Activated CD4-positive, alpha-beta T cell treated with anti-CD3 and anti-CD28 coated beads for 36 hours (primary cell): ENCODE data around the gene UMPS. TPM values are rescaled to one million over a fixed set of nuclear protein-coding genes. Genes with fewer than 3 reads are reported as not detected.
"Not testable (repeated sequence)": the region's sequence is repeated elsewhere in the genome, so short reads cannot be mapped to it uniquely, and the experiment has no call there.

Experiments
- ATAC-seq: fragments of 200-7000 bp; cut with Tn5 transposase; one replicate; pipeline ENCODE4 v1.10.0; 2021; ENCODE audit warnings: mild to moderate bottlenecking, moderate library complexity
- CTCF ChIA-PET: fragments of 350-600 bp; sonication (Branson Sonifier 250); formaldehyde crosslinking; loops from one replicate; lab custom pipeline; 2021; ENCODE audit warnings: antibody characterized with exemption; lab: Charles Lee
- POLR2A ChIA-PET: fragments of 350-600 bp; sonication (Branson Sonifier 250); formaldehyde crosslinking; loops from one replicate; lab custom pipeline; 2021; ENCODE audit warnings: antibody characterized with exemption, inconsistent platforms; lab: Charles Lee
- DNase-seq: peaks from one replicate; pipeline ENCODE4 v3.0.0-alpha.2; 2020
- H3K27ac Mint-ChIP-seq: one replicate; pipeline ENCODE4 v1.8.0; 2021; ENCODE audit warnings: mixed read lengths
- H3K27me3 Mint-ChIP-seq: one replicate; pipeline ENCODE4 v1.8.0; 2021; ENCODE audit warnings: mixed read lengths
- H3K36me3 Mint-ChIP-seq: one replicate; pipeline ENCODE4 v1.8.0; 2021; ENCODE audit warnings: low read depth, mixed read lengths
- H3K4me1 Mint-ChIP-seq: one replicate; pipeline ENCODE4 v1.8.0; 2021; ENCODE audit warnings: mixed read lengths
- H3K4me3 Mint-ChIP-seq: one replicate; pipeline ENCODE4 v1.8.0; 2021; ENCODE audit warnings: mild to moderate bottlenecking, moderate library complexity, mixed read lengths
- H3K9me3 Mint-ChIP-seq: one replicate; pipeline ENCODE4 v1.8.0; 2021; ENCODE audit warnings: low read depth, mixed read lengths
- intact Hi-C, 2 experiments: fragments of 100-400 bp; cut with DNase I in 1 of 2; cut with micrococcal nuclease in 1 of 2; formaldehyde crosslinking; loops; one replicate each; pipeline versions ENCODE4 v1.14.2 to v1.15.1; 2022 to 2024; cut with DNase I, micrococcal nuclease
- total RNA-seq, 2 experiments: library from RNA; stranded (reverse); gene quantifications; one replicate each; pipeline ENCODE4 v1.2.3, GENCODE V29; 2021

The UMPS gene
- total RNA-seq, 2 experiments from 2014 or later = 35.9 to 42.4 TPM

DNA sequence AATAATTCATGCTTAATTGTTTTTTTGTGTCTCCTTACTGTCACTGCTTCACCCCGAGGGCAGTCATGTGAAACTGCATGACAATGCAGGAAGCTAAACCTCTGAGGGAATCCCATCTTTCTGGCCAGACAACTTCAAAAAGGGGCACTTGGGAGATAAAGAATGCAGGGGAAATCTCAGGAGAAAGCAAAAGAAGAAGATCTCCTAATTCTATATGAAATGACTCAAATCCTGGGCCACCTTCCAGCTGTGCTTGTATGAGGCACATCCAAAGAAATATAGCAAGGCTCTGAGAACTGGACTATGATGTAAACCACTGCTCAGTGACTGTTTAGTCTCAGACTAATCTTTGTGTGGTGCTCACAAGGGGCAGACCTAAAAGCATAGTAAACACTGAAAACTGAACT, 22.6 kb upstream of the UMPS start:
- no peak for DNase-seq
- no peaks in the 10 kb centered on the region for H3K4me1 Mint-ChIP-seq
- H3K4me3 Mint-ChIP-seq = no peak overlapping the region
- CTCF ChIA-PET = interaction anchor here (0.8 kb wide), 1 partner anchor 9 kb away, joined by 3 read pairs; no protein-coding TSS in a partner anchor
- no peak for ATAC-seq
- POLR2A ChIA-PET = interaction anchor here (0.7 kb wide), 1 partner anchor 280 kb away, joined by 3 read pairs; no protein-coding TSS in a partner anchor
- H3K36me3 Mint-ChIP-seq = no peaks in the 10 kb centered on the region
- H3K27ac Mint-ChIP-seq = no peak overlapping the region
- H3K27me3 Mint-ChIP-seq = peaks cover 25% of the 10 kb centered on the region
- H3K9me3 Mint-ChIP-seq = peaks cover 2% of the 10 kb centered on the region
- intact Hi-C loops = no loop called here

- Mint-ChIP-seq H3K27ac (no peak overlapping the region), H3K36me3 (no peaks in the 10 kb centered on the region), H3K27me3 (peaks cover 12% of the 10 kb centered on the region), H3K9me3 (no peaks in the 10 kb centered on the region), H3K4me1 (no peaks in the 10 kb centered on the region), H3K4me3 (no peak overlapping the region)
- intact Hi-C loops = no loop called here
- ChIA-PET CTCF (no interaction called here), POLR2A (no interaction called here)
- ATAC-seq (no peak), DNase-seq (no peak)
These were observed 15.9 kb upstream of the UMPS start for GRCh38 chr3:124714223-124714853.

DNA sequence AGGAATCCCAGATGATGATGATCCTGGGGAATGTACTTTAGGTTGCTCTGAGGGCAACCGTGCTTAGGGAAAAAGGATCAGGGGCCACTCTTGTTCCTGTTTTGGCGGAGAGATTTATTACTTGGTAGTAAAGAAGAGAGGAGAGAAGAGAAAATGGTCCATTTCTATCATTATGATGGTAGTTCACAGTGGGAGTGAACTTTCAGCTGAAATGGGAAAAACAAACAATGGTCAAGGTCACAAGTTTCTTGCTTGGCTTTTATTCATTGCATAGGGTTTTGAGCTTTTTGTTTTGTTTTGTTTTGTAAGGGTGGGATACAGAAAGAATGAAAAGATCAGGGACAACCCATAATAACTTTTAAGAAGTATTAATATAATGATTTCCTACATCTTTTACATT, 7.7 kb upstream of the UMPS start:
- Mint-ChIP-seq H3K27me3 (peaks cover 38% of the 10 kb centered on the region), H3K4me1 (no peaks in the 10 kb centered on the region), H3K27ac (no peak overlapping the region), H3K4me3 (no peak overlapping the region), H3K9me3 (no peaks in the 10 kb centered on the region), H3K36me3 (no peaks in the 10 kb centered on the region)
- ChIA-PET CTCF (interaction anchor here (0.5 kb wide), 1 partner anchor 157 kb away, joined by 3 read pairs; no protein-coding TSS in a partner anchor), POLR2A (no interaction called here)
- DNase-seq = no peak
- no peak for ATAC-seq
- intact Hi-C loops = no loop called here

DNA sequence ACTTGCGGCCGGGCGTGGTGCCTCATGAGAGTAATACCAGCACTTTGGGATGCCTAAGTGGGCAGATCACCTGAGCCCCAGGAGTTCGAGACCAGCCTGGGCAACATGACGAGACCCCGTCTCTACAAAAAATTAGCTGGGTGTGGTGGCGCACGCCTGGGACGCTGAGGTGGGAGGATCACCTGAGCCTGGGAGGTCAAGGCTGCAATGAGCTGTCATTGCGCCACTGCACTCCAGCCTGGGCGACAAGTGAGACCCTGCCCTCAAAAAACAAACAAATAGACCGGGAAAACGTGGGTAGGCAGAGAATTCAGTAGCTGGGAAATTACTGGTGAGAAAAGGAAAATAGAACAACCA, 667 bp downstream of the UMPS start:
- Mint-ChIP-seq H3K27ac (peak overlapping the region; percentile 100), H3K27me3 (peaks cover 6% of the 10 kb centered on the region), H3K4me3 (peak overlapping the region; percentile 100), H3K9me3 (no peaks in the 10 kb centered on the region), H3K4me1 (peaks cover 32% of the 10 kb centered on the region), H3K36me3 (peaks cover 32% of the 10 kb centered on the region)
- DNase-seq (peak; percentile 41), ATAC-seq (no peak)
- POLR2A ChIA-PET = interaction anchor here (0.6 kb wide), 1 partner anchor 615 kb away, joined by 3 read pairs; no protein-coding TSS in a partner anchor
- CTCF ChIA-PET = interaction anchor here (0.6 to 0.9 kb wide), 3 partner anchors 8 to 31 kb away, joined by 3 read pairs; no protein-coding TSS in a partner anchor
- intact Hi-C loops = loop anchor here in 1 of 2 experiments (1.0 to 10.0 kb wide), 6 partner anchors 321 to 1744 kb away; partner anchors contain the start of genes CCDC14, HACD2, OSBPL11 and ZNF148

DNA sequence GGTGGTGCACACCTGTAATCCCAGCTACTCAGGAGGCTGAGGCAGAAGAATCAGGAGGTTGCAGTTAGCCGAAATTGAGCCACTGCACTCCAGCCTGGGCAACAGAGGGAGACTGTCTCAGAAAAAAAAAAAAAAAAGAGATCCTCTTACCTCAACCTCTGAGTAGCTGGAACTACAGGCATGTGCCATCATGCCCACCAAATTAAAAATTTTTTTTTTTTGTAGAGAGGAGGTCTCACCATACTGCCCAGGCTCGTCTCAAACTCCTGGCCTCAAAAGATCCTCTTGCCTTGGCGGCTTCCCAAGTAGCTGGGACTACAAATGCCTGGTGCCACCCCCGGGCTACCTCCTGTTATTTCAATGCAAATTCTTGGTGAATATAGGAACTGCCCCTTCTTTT, 1.5 kb downstream of the UMPS start:
- ChIA-PET POLR2A (interaction anchor here (0.6 kb wide), 1 partner anchor 616 kb away, joined by 3 read pairs; no protein-coding TSS in a partner anchor), CTCF (interaction anchor here (0.6 to 2.3 kb wide), 4 partner anchors 29 to 742 kb away, joined by 3 to 9 read pairs (median 4); no protein-coding TSS in a partner anchor)
- Mint-ChIP-seq H3K4me1 (peaks cover 32% of the 10 kb centered on the region), H3K4me3 (peak overlapping the region; percentile 100), H3K36me3 (peaks cover 33% of the 10 kb centered on the region), H3K27me3 (peaks cover 1% of the 10 kb centered on the region), H3K27ac (no peak overlapping the region), H3K9me3 (no peaks in the 10 kb centered on the region)
- intact Hi-C loops = loop anchor here in 1 of 2 experiments (2.0 to 10.0 kb wide), 3 partner anchors 321 to 1743 kb away; partner anchors contain the start of genes ZNF148 and ZXDC
- ATAC-seq = no peak
- DNase-seq = no peak

DNA sequence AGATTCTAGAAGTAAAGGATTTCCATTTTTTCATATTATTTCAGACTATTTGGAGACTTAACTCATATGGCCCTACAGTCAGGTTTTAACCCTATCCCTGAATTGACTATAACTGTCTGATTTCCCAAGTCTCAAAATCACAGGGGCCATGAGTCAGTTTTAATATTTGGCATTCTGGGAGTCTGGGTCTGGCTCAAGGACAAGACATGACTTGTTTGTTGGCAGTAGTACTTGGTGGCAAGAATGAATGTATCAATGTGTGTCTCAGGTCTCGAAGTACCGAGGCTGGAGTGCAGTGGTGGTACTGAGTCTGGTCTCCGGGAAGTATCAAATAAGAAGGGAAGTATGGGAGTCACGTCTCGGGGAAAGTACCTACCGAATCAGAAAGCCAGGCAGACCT, 10.8 kb downstream of the UMPS start:
- ATAC-seq (no peak), DNase-seq (no peak)
- ChIA-PET POLR2A (no interaction called here), CTCF (no interaction called here)
- Mint-ChIP-seq H3K4me1 (peaks cover 10% of the 10 kb centered on the region), H3K27me3 (no peaks in the 10 kb centered on the region), H3K4me3 (no peak overlapping the region), H3K9me3 (no peaks in the 10 kb centered on the region), H3K36me3 (peaks cover 51% of the 10 kb centered on the region), H3K27ac (no peak overlapping the region)
- intact Hi-C loops = no loop called here

- intact Hi-C loops = no loop called here
- ChIA-PET CTCF (interaction anchor here (0.6 to 1.4 kb wide), 2 partner anchors 15 to 170 kb away, joined by 3 to 7 read pairs; no protein-coding TSS in a partner anchor), POLR2A (no interaction called here)
- Mint-ChIP-seq H3K27me3 (no peaks in the 10 kb centered on the region), H3K4me1 (no peaks in the 10 kb centered on the region), H3K27ac (no peak overlapping the region), H3K4me3 (no peak overlapping the region), H3K9me3 (no peaks in the 10 kb centered on the region), H3K36me3 (peaks cover 22% of the 10 kb centered on the region)
- DNase-seq (no peak), ATAC-seq (no peak)
These were observed 15.5 kb downstream of the UMPS start for GRCh38 chr3:124745756-124746155.

GRCh38 chr3:124747111-124747981, 17.1 kb downstream of the UMPS start:
- no peaks in the 10 kb centered on the region for H3K27me3 Mint-ChIP-seq
- no peaks in the 10 kb centered on the region for H3K4me1 Mint-ChIP-seq
- ChIA-PET CTCF (interaction anchor here (0.6 to 2.5 kb wide), 4 partner anchors 13 to 446 kb away, joined by 3 to 9 read pairs (median 6); no protein-coding TSS in a partner anchor), POLR2A (no interaction called here)
- no peaks in the 10 kb centered on the region for H3K9me3 Mint-ChIP-seq
- peaks cover 15% of the 10 kb centered on the region for H3K36me3 Mint-ChIP-seq
- no peak overlapping the region for H3K27ac Mint-ChIP-seq
- DNase-seq = no peak
- intact Hi-C loops = no loop called here
- no peak overlapping the region for H3K4me3 Mint-ChIP-seq
- no peak for ATAC-seq

DNA sequence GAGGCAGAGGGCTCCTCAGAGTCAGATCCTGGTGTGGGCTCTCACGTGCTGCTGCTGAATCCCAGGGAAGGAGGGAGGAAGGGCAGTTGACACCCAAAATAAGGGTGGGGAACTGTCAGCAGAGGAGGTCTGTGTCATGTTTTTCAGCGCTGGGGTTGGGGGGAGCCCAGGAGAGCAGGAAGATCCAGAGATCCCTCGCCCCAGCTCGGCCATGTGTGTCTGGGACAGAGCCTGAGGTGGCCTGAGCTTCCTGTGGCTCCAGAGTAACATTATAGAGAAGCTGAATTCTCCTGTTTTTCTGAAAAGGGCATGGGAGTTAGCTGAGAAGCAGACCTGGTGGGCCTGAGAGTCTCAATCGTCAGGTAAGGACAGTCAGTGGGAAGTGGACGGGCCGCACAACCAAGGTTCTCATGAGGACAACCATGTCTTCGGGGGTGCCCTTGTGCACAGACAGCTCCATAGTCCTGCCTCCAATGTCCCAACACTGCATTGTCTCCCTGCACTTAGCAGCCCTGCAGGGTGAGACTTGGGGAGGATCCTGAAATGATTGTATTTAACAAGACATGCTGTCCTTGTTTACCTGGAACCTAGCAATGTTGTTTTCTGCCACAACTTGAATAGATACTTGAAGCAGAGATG, 18.4 kb downstream of the UMPS start:
- ChIA-PET POLR2A (no interaction called here), CTCF (interaction anchor here (0.6 to 2.5 kb wide), 2 partner anchors 153 to 588 kb away, joined by 3 to 9 read pairs; no protein-coding TSS in a partner anchor)
- intact Hi-C loops = no loop called here
- H3K4me1 Mint-ChIP-seq = no peaks in the 10 kb centered on the region
- H3K9me3 Mint-ChIP-seq = no peaks in the 10 kb centered on the region
- H3K36me3 Mint-ChIP-seq = peaks cover 13% of the 10 kb centered on the region
- no peak for DNase-seq
- H3K4me3 Mint-ChIP-seq = no peak overlapping the region
- H3K27ac Mint-ChIP-seq = no peak overlapping the region
- peak; percentile 30 for ATAC-seq
- H3K27me3 Mint-ChIP-seq = no peaks in the 10 kb centered on the region

DNA sequence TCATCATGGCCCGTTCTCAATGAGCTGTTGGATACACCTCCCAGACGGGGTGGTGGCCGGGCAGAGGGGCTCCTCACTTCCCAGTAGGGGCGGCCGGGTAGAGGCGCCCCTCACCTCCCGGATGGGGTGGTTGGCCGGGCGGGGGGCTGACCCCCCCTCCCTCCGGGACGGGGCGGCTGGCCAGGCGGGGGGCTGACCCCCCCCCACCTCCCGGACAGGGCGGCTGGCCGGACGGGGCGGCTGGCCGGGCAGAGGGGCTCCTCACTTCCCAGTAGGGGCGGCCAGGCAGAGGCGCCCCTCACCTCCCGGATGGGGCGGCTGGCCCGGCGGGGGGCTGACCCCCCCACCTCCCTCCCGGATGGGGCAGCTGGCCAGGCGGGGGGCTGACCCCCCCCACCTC, 19.6 kb downstream of the UMPS start:
- DNase-seq, H3K36me3 Mint-ChIP-seq, H3K4me1 Mint-ChIP-seq, H3K9me3 Mint-ChIP-seq, ATAC-seq, intact Hi-C loops, POLR2A ChIA-PET, CTCF ChIA-PET, H3K27ac Mint-ChIP-seq, H3K27me3 Mint-ChIP-seq, H3K4me3 Mint-ChIP-seq: not testable (repeated sequence)

DNA sequence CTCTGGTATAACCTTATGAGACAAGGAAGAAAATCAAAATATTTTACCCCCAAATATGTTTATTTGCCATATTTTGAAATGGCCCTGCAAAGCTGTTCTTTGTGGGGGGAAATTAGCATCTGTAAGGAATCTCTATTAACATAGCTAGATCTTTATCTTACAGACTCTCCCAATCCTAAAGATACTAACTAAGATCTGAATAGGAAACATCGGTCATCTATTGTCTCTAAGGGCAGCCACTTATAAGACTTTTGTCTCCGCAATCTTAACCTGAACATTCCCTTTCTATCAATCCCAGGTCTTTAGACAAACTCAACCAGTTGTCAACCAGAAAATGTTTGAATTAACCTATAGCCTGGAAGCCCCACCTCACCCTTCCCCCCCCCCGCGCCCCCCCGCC, 21.2 kb downstream of the UMPS start:
- ATAC-seq (no peak), DNase-seq (no peak)
- no peak overlapping the region for H3K27ac Mint-ChIP-seq
- H3K4me3 Mint-ChIP-seq = no peak overlapping the region
- no peaks in the 10 kb centered on the region for H3K27me3 Mint-ChIP-seq
- CTCF ChIA-PET = interaction anchor here (1.4 kb wide), 1 partner anchor 12 kb away, joined by 5 read pairs; no protein-coding TSS in a partner anchor
- peaks cover 2% of the 10 kb centered on the region for H3K36me3 Mint-ChIP-seq
- H3K9me3 Mint-ChIP-seq = no peaks in the 10 kb centered on the region
- intact Hi-C loops = no loop called here
- POLR2A ChIA-PET = no interaction called here
- H3K4me1 Mint-ChIP-seq = no peaks in the 10 kb centered on the region
